Stomach (tissue), 9 donors: ENCODE results near the gene XRCC3. TPM values are rescaled to one million over a fixed set of nuclear protein-coding genes. Genes with fewer than 3 reads are reported as not detected.

Experiments
- DNase-seq, 2 donors: peaks; one replicate each; pipeline versions ENCODE4 v3.0.0 to v3.0.0-alpha.2; 2013 to 2019
- H3K27ac ChIP-seq, 5 donors: fragments of 200-600 bp in 4 of 5; sonication (generic) in 4 of 5; one replicate each; pipeline ENCODE4 v1.5.1; 2013 to 2019; ENCODE audit warnings: mild to moderate bottlenecking in 1 of 5, moderate library complexity in 1 of 5
- H3K27me3 ChIP-seq, 3 donors: fragments of 200-600 bp; sonication (generic); one replicate each; pipeline ENCODE4 v1.5.1; 2017 to 2019; ENCODE audit warnings: mixed run types in 1 of 3
- H3K36me3 ChIP-seq, 4 donors: fragments of 200-600 bp; sonication (generic); 1 replicate in 3 of 4; 2 replicates in 1 of 4; pipeline ENCODE4 v1.5.1; 2016 to 2019
- H3K4me1 ChIP-seq, 4 donors: fragments of 200-600 bp; sonication (generic); one replicate each; pipeline ENCODE4 v1.5.1; 2016 to 2019
- H3K4me3 ChIP-seq, 4 donors: fragments of 200-600 bp; sonication (generic) in 3 of 4; one replicate each; pipeline ENCODE4 v1.5.1; 2016 to 2019; ENCODE audit warnings: mild to moderate bottlenecking in 1 of 4
- H3K9me3 ChIP-seq, 4 donors: fragments of 200-600 bp; sonication (generic); one replicate each; pipeline ENCODE4 v1.5.1; 2016 to 2019
- CTCF ChIP-seq, 7 experiments: fragments of 450-650 bp in 4 of 7; fragments of 200-600 bp in 3 of 7; sonication (generic) in 3 of 7; IDR thresholded peaks; one replicate each; pipeline ENCODE4 v1.5.1; 2016 to 2019; ENCODE audit warnings: antibody characterized with exemption in 7 of 7, control low read depth in 2 of 7, mild to moderate bottlenecking in 1 of 7
- EP300 ChIP-seq: sonication (generic); formaldehyde crosslinking; IDR thresholded peaks from one replicate; pipeline ENCODE4 v1.6.1; 2017; ENCODE audit warnings: antibody characterized with exemption
- POLR2A ChIP-seq, 4 donors: fragments of 450-650 bp; IDR thresholded peaks; one replicate each; pipeline ENCODE4 v1.6.1; 2016; ENCODE audit warnings: antibody characterized with exemption in 4 of 4, control low read depth in 2 of 4, mild to moderate bottlenecking in 1 of 4, moderate library complexity in 1 of 4
- POLR2AphosphoS5 ChIP-seq, 3 donors: sonication (generic); formaldehyde crosslinking; IDR thresholded peaks; one replicate each; pipeline ENCODE4 v1.6.1; 2016; ENCODE audit warnings: antibody characterized with exemption in 3 of 3
- WGBS, 5 donors: extraction: QIAGEN DNeasy Blood & Tissue Kit in 3 of 5; methylation state at CpG; one replicate each; pipeline versions ENCODE4 v1.1.5 to v1.1.7; 2013 to 2018; 5-methylcytosine and 5-hydroxymethylcytosine counted together
- intact Hi-C: fragments of 100-400 bp; cut with DNase I; formaldehyde crosslinking; loops from one replicate; pipeline ENCODE4 v1.15.1; 2023; ENCODE audit warnings: low total_unique reads
- polyA plus RNA-seq, 3 donors: library from polyadenylated mRNA; stranded (reverse); fragments of 200-250 nt; gene quantifications; one replicate each; pipeline ENCODE4 v1.2.3, GENCODE V29; 2013
- total RNA-seq, 5 donors: library from RNA; depleted of rRNA; stranded (reverse); fragments of >200 nt; gene quantifications; one replicate each; pipeline versions ENCODE4 v1.1.0 to v1.2.3, GENCODE V29; 2014 to 2016
- donor health status: healthy with polysubstance abuse.
- donor health status: Bipolar disorder and iron deficiency.
- donor health status: healthy.

Gene XRCC3
- total and polyA plus RNA-seq, 8 donors: 2.6 to 70.1 (median 6.3) TPM

GRCh38 chr14:103729496-103730448, 14.5 kb upstream of the XRCC3 start:
- TF ChIP-seq CTCF (IDR thresholded peaks at IDR 0.05): no peak
- no peak for TF ChIP-seq POLR2A (IDR thresholded peaks at IDR 0.05)
- no peak for TF ChIP-seq POLR2AphosphoS5 (IDR thresholded peaks at IDR 0.05)
- TF ChIP-seq EP300: no peak
- Histone ChIP-seq H3K36me3 (peaks cover 42 to 96% (median 78%) of the 10 kb centered on the region in 4 donors), H3K27me3 (no peaks in the 10 kb centered on the region), H3K27ac (peak overlapping the region in 4 of 5 donors; percentile 26 to 69 (median 51)), H3K4me1 (peaks cover 32 to 87% (median 68%) of the 10 kb centered on the region in 4 donors), H3K4me3 (no peak overlapping the region), H3K9me3 (no peaks in the 10 kb centered on the region)
- intact Hi-C loops: no loop called here
- DNase-seq: no peak
- 51 to 75% (median 57%) methylated on average over 15 to 24 of the region's 24 CpGs for WGBS, 5 donors

- H3K27ac ChIP-seq: peak overlapping the region in 4 of 5 donors; percentile 39 to 69 (median 51)
- peaks cover 32 to 88% (median 67%) of the 10 kb centered on the region in 4 donors for H3K36me3 ChIP-seq
These were observed 13.5 kb upstream of the XRCC3 start for GRCh38 chr14:103728721-103729120.

GRCh38 chr14:103728141-103728540, 12.9 kb upstream of the XRCC3 start:
- H3K4me3 ChIP-seq: no peak overlapping the region
- no peak for TF ChIP-seq POLR2AphosphoS5 (IDR thresholded peaks at IDR 0.05)
- no peak for TF ChIP-seq POLR2A (IDR thresholded peaks at IDR 0.05)
- TF ChIP-seq EP300: no peak
- no peak for TF ChIP-seq CTCF (IDR thresholded peaks at IDR 0.05)
- H3K4me1 ChIP-seq: peaks cover 47 to 94% (median 76%) of the 10 kb centered on the region in 4 donors
- DNase-seq: no peak
- 80 to 88% (median 85%) methylated on average over 18 to 19 of the region's 19 CpGs for WGBS, 5 donors
- H3K27ac ChIP-seq: peak overlapping the region in 4 of 5 donors; percentile 26 to 69 (median 51)
- peaks cover 26 to 82% (median 62%) of the 10 kb centered on the region in 4 donors for H3K36me3 ChIP-seq
- intact Hi-C loops: no loop called here
- H3K9me3 ChIP-seq: no peaks in the 10 kb centered on the region
- no peaks in the 10 kb centered on the region for H3K27me3 ChIP-seq

More at GRCh38 chr14:103728721-103729120, 13.5 kb upstream of the XRCC3 start:
- H3K4me1 ChIP-seq: peaks cover 41 to 88% (median 73%) of the 10 kb centered on the region in 4 donors
- no peak for TF ChIP-seq POLR2AphosphoS5 (IDR thresholded peaks at IDR 0.05)
- TF ChIP-seq CTCF (IDR thresholded peaks at IDR 0.05): peak in 1 of 7 experiments; percentile 36
- H3K9me3 ChIP-seq: no peaks in the 10 kb centered on the region
- 39 to 59% (median 47%) methylated on average over 12 of the region's 12 CpGs for WGBS, 5 donors
- H3K27me3 ChIP-seq: no peaks in the 10 kb centered on the region
- DNase-seq: peak in 1 of 2 donors; percentile 69
- intact Hi-C loops: no loop called here
- no peak overlapping the region for H3K4me3 ChIP-seq

- no peak for TF ChIP-seq EP300
- TF ChIP-seq CTCF (IDR thresholded peaks at IDR 0.05): peak in 2 of 7 experiments; percentile 42
- TF ChIP-seq POLR2AphosphoS5 (IDR thresholded peaks at IDR 0.05): peak in 1 of 3 donors; percentile 56
- no peaks in the 10 kb centered on the region for H3K27me3 ChIP-seq
- peaks cover 54 to 97% (median 81%) of the 10 kb centered on the region in 4 donors for H3K4me1 ChIP-seq
- DNase-seq: peak; percentile 73 to 82
- H3K27ac ChIP-seq: peak overlapping the region in 2 of 5 donors; percentile 40 to 69
- H3K36me3 ChIP-seq: peaks cover 21 to 75% (median 55%) of the 10 kb centered on the region in 4 donors
- WGBS, 5 donors: 52 to 85% (median 57%) methylated on average over 29 to 53 of the region's 53 CpGs
- intact Hi-C loops: no loop called here
- no peaks in the 10 kb centered on the region for H3K9me3 ChIP-seq
- H3K4me3 ChIP-seq: no peak overlapping the region
These were observed 12.2 kb upstream of the XRCC3 start for GRCh38 chr14:103727313-103727980.
